HG03521 (cell line): ENCODE results near the gene APH1B.
"Not testable (repeated sequence)": the region's sequence is repeated elsewhere in the genome, so short reads cannot be mapped to it uniquely, and the experiment has no call there.

ENCODE experiments used
- ATAC-seq: cut with Tn5 transposase; IDR thresholded peaks from one replicate; pipeline ENCODE4 v1.9.1; 2021; ENCODE audit warnings: mild to moderate bottlenecking, moderate library complexity; ENCODE audit not compliant: unreplicated experiment

Gene APH1B

DNA sequence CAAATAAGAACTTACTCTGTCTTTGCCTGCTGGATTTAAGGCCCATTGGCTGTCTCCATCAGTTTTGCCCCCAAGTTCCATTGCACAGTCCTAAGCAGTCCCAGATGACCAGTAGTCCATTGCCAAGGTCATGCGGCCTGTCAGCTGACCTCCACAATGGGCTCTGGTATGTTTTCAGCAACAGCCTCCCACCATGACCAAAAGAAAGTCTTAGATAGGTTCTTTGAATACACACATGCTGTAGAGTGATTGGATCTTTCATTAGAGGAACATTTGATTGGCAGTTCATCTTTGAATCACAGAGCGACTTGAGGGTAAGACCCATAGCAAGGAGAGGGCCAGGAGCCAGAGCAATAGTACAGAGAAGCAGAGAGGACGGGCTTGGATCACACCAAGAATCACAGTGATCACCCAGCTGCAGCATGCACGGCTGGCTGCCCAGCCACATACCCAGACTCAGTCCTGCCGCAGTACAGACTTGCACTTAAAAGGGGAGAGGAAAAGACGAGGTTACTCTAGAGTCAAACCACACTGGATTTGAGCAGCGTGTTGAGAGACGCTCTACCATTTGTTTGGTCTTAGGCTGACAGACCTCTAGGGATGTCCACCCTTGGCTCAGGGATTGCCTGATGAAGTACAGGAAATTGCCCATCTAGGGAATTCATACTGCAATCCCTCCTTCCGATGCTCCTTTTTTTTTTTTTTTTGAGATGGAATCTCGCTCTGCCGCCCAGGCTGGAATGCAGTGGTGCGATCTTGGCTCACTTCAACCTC lies 50.4 kb downstream of the APH1B start:
- no peak for ATAC-seq

GRCh38 chr15:63329567-63330350 lies 52.4 kb downstream of the APH1B start:
- ATAC-seq: no peak

GRCh38 chr15:63330926-63331325 lies 53.5 kb downstream of the APH1B start:
- no peak for ATAC-seq

DNA sequence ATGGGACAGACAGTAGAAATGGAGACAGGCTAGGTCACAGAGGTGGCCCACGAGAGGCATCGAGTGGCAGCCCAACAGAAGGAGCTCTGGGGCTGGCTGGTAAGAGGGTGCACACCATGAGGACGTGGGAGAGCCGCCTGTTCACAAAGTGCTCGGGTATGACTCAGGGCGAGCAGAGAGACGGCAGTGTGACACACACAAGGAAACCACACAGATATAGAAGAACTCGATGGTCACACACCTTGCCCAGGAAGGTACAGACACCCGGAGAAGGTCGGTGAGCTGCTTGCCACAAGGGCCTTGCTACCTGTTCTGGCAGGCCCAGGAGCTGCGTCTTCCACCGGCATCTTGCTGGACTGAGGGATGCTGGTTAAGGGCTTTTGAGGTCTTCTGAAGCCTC lies 54.1 kb downstream of the APH1B start:
- no peak for ATAC-seq

GRCh38 chr15:63332367-63333124 lies 55.1 kb downstream of the APH1B start:
- ATAC-seq: no peak

- no peak for ATAC-seq
Observed at GRCh38 chr15:63334821-63335220, 57.4 kb downstream of the APH1B start.

DNA sequence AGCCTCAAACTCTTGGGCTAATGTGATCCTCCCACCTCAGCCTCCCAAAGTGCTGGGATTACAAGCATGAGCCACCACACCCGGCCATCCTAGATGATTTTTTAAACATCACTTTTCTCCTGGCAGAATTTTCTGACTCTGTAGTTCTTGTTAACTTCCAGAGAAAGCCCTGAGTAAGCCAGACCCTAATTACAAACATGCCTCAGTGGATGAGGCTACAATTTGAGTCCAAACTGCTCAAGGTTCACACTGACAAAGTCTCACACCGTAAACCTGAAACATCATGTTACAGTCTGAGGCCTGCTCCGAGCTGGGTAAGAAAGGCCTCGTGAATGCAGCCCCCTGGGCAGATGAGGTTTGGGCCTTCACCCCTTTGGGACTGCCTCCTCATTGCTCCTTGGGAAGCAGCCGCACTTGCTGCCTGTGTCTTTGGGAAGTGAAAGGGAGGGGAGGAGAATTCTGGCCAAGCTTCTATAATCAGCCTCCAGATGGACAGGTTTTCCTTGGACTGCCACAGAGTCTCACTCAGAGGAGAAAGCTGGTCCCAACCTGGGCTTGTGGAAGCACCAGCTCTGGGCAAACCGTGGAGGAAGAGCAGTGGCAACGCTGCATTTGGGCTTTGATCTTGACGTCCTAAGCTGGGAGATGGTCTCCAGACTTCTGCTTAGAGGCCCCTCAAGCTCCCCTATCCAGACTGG lies 58.3 kb downstream of the APH1B start:
- no peak for ATAC-seq

GRCh38 chr15:63337046-63337445 lies 59.6 kb downstream of the APH1B start:
- no peak for ATAC-seq

DNA sequence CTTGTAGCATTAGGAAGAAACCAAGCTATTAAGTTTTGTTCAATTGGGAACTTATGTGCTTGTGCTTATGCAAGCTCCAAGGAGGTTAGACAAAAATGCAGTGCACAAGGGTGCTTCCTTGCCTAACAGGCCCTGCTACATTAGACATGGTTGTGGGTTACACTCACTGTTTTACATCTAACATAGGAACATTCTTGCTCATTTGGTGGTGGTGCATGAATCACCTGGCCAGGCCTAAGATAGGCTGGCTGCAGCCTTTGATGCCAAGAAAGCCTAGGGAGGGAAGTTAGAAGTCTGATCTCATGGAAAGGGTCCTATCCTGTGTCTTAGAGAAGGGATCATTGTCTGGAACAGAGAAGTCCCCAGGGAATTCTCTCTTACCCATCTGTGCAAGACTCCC lies 60.8 kb downstream of the APH1B start:
- ATAC-seq: no peak

GRCh38 chr15:63339006-63339766 lies 61.8 kb downstream of the APH1B start:
- ATAC-seq: no peak

- no peak for ATAC-seq
Observed at GRCh38 chr15:63339836-63340235, 62.4 kb downstream of the APH1B start.

GRCh38 chr15:63340353-63340752 lies 62.9 kb downstream of the APH1B start:
- ATAC-seq: no peak

- no peak for ATAC-seq
Observed at GRCh38 chr15:63340878-63341277, 63.5 kb downstream of the APH1B start.

DNA sequence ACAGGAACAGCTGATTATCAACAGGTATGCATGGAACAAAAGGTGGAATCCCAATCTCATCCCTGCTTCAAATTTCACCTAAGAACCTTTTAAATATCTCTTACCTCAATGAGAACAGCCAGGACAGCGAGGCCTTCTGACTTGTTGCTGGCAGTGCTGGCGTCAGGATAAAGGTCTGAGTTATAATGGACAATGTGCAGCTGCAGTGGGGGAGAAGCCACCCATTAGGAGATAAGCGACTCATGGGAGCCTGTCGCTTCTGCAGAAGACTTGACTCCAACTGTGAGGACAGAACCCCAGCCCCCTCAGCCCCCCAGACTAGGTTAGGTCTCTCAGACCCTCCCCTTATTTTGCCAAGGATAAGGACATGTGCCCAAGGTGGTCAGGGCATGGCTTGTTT lies 64.5 kb downstream of the APH1B start:
- no peak for ATAC-seq

DNA sequence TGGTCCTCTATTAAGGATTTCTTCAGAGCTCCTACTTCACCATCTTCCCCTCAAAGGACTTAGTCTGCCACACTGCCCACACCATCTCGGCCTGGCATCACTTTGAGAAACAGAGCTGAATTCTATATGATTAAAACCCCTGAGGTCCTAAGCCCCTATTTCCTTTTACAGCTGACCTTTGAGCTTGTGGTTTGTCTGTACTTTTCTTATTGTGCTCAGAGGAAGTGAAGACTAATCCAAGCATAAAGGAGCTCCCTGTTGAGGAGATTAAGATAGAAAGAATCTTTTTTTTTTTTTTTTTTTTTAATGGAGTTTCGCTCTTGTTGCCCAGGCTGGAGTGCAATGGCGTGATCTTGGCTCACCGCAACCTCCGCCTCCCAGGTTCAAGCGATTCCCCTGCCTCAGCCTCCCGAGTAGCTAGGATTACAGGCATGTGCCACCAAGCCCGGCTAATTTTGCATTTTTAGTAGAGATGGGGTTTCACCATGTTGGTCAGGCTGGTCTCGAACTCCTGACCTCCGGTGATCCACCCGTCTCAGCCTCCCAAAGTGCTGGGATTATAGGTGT lies 65.7 kb downstream of the APH1B start:
- not testable (repeated sequence) for ATAC-seq

DNA sequence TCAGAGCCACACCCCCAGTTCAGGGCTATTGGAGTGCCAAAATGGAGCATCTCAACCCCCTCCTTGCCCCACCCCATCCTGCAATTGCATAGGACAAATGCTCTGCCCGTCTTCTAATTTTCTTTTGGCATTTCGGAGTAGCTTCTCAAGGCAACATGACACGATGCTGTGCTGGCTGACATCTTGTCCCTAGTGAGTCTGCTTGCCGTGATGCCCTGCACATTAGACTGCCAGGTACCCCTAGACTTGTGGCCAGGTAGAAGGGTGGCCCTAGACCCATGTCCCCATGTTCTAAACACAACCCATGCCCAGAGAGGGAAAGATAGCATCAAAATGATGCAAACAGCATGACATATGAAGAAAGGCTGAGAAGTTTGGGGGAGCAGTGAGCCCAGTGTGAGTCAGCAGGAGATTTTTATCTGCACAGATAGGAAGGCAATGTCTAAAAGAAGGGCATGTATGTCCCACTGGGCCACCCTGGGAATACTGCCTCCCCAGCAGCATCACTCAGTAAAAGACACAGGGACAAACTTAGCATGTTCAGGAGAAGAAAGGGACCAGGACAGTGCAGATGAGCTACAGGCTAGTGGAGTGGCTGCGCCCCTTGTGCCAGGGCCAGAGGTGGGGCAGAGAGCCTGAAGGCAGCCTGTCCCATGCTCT lies 67.5 kb downstream of the APH1B start:
- ATAC-seq: no peak

GRCh38 chr15:63345391-63345752 lies 68.0 kb downstream of the APH1B start:
- no peak for ATAC-seq

- no peak for ATAC-seq
Observed at GRCh38 chr15:63347074-63347857, 69.9 kb downstream of the APH1B start.

DNA sequence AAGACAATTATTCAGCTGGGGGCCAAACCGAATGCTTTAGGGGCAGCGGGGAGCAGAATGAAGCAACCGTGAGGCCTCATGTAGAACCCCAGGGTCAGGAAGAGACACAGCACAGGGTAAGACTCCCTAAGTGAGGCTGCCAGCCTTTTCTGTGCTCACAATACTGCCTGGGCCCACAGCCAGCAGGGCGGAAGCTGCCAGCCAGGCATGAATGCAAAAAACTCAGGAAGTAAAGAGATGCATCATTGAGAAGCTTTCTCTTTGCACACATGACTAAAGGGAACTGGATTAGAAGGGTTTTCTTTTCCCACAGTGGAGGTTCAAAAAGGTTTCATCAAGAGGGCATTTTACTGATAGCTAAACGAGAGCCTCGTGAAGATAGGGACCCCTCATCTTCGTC lies 71.0 kb downstream of the APH1B start:
- ATAC-seq: no peak
